ENCODE results near the gene SUMO4. TPM values are rescaled to one million over a fixed set of nuclear protein-coding genes. Genes with fewer than 3 reads are reported as not detected.

Gene SUMO4
- polyA plus RNA-seq, 2 of the 4 experiments (the other 2 are of a cell fraction) = 0.18 TPM; not detected in 1

DNA sequence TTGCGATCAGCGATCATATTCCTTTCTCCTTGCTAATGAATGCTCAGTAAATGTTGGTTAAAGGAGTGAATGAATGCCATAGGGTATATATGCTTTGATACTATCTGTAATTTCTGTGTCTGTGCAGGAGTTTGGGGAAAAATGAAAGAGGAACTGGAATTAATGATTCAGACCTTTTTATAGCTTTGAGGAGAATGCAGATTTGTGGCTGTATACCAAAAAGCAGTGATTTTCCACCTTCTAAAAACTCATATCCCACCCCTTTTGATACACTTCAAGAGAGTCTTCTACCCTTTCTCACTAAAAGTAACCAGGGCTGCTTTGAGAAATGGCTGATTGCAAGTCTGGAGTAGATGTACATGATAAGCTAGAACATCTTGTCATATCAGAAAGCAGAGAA lies 26.6 kb upstream of the SUMO4 start (continued):
- TF ChIP-seq, protein P1, sequence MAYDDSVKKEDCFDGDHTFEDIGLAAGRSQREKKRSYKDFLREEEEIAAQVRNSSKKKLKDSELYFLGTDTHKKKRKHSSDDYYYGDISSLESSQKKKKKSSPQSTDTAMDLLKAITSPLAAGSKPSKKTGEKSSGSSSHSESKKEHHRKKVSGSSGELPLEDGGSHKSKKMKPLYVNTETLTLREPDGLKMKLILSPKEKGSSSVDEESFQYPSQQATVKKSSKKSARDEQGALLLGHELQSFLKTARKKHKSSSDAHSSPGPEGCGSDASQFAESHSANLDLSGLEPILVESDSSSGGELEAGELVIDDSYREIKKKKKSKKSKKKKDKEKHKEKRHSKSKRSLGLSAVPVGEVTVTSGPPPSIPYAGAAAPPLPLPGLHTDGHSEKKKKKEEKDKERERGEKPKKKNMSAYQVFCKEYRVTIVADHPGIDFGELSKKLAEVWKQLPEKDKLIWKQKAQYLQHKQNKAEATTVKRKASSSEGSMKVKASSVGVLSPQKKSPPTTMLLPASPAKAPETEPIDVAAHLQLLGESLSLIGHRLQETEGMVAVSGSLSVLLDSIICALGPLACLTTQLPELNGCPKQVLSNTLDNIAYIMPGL (CRISPR knock-in tag; IDR thresholded peaks at IDR 0.05; ENCODE audit: borderline replicate concordance) = no peak

GRCh38 chr6:149379977-149380376 lies 20.1 kb upstream of the SUMO4 start:
- no peaks in the 10 kb centered on the region for H3K9me3 ChIP-seq
- H3K4me2 ChIP-seq = no peak overlapping the region
- FAIRE-seq = no peak
- TF ChIP-seq ZC3H11A (IDR thresholded peaks at IDR 0.05) (no peak), MYC (IDR thresholded peaks at IDR 0.05; ENCODE audit: borderline replicate concordance, low read length) (no peak), HEYL (CRISPR knock-in tag; IDR thresholded peaks at IDR 0.05) (no peak), CTCF (IDR thresholded peaks at IDR 0.05) (no peak), GATA3 (IDR thresholded peaks at IDR 0.05; ENCODE audit: borderline replicate concordance) (no peak), ZNF302 (CRISPR knock-in tag; IDR thresholded peaks at IDR 0.05) (no peak)
- TF ChIP-seq, protein P1 (CRISPR knock-in tag; IDR thresholded peaks at IDR 0.05; ENCODE audit: borderline replicate concordance) = no peak
- H3K27ac ChIP-seq = no peak overlapping the region
- DNase-seq (ENCODE audit: low read depth in 1 of 2, low spot score in 1 of 2) = no peak
- ChIA-PET POLR2A (no interaction called here), CTCF (no interaction called here)
- ATAC-seq = no peak
- H3K4me3 ChIP-seq = no peak overlapping the region
- H3K4me1 ChIP-seq = no peaks in the 10 kb centered on the region
- WGBS (ENCODE audit: missing lambda C conversion rate) = 87% methylated on average over 3 of the region's 3 CpGs

GRCh38 chr6:149380523-149380922 lies 19.5 kb upstream of the SUMO4 start:
- ATAC-seq (no peak), DNase-seq (ENCODE audit: low read depth in 1 of 2, low spot score in 1 of 2) (no peak), FAIRE-seq (no peak)
- TF ChIP-seq, protein P2, sequence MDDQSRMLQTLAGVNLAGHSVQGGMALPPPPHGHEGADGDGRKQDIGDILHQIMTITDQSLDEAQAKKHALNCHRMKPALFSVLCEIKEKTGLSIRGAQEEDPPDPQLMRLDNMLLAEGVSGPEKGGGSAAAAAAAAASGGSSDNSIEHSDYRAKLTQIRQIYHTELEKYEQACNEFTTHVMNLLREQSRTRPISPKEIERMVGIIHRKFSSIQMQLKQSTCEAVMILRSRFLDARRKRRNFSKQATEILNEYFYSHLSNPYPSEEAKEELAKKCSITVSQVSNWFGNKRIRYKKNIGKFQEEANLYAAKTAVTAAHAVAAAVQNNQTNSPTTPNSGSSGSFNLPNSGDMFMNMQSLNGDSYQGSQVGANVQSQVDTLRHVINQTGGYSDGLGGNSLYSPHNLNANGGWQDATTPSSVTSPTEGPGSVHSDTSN (IDR thresholded peaks at IDR 0.05) = no peak
- TF ChIP-seq HOXA7 (CRISPR knock-in tag; IDR thresholded peaks at IDR 0.05) (no peak), MAZ (IDR thresholded peaks at IDR 0.05; ENCODE audit: borderline replicate concordance, low read depth, low read length) (no peak), EP300 (IDR thresholded peaks at IDR 0.05) (no peak), POLR2A (IDR thresholded peaks at IDR 0.05; ENCODE audit: low read length) (no peak), HES2 (IDR thresholded peaks at IDR 0.05) (no peak), ZSCAN20 (CRISPR knock-in tag; IDR thresholded peaks at IDR 0.05) (no peak), CBX8 (IDR thresholded peaks at IDR 0.05) (no peak), CBX2 (IDR thresholded peaks at IDR 0.05; ENCODE audit: borderline replicate concordance, low read depth) (no peak), KDM5A (IDR thresholded peaks at IDR 0.05) (no peak), FOXS1 (CRISPR knock-in tag; IDR thresholded peaks at IDR 0.05) (no peak), RFX5 (IDR thresholded peaks at IDR 0.05) (no peak), NFE2L2 (conservative IDR thresholded peaks at IDR 0.05; ENCODE audit: low read length) (no peak), HDAC2 (IDR thresholded peaks at IDR 0.05) (no peak)
- TF ChIP-seq, protein P3, sequence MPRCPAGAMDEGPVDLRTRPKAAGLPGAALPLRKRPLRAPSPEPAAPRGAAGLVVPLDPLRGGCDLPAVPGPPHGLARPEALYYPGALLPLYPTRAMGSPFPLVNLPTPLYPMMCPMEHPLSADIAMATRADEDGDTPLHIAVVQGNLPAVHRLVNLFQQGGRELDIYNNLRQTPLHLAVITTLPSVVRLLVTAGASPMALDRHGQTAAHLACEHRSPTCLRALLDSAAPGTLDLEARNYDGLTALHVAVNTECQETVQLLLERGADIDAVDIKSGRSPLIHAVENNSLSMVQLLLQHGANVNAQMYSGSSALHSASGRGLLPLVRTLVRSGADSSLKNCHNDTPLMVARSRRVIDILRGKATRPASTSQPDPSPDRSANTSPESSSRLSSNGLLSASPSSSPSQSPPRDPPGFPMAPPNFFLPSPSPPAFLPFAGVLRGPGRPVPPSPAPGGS (IDR thresholded peaks at IDR 0.05) = no peak
- Histone ChIP-seq H3K4me3 (no peak overlapping the region), H3K27ac (no peak overlapping the region), H3K4me2 (no peak overlapping the region), H3K4me1 (no peaks in the 10 kb centered on the region), H3K9me3 (no peaks in the 10 kb centered on the region)
- CTCF ChIA-PET = interaction anchor here (0.6 kb wide), 1 partner anchor 47 kb away, joined by 3 read pairs; no protein-coding TSS in a partner anchor
- POLR2A ChIA-PET = no interaction called here

All from A549 (cell line).